GM19025 (cell line): ENCODE results near the gene PARP4.
"Not testable (repeated sequence)": the region's sequence is repeated elsewhere in the genome, so short reads cannot be mapped to it uniquely, and the experiment has no call there.

Source experiments
- ATAC-seq: cut with Tn5 transposase; IDR thresholded peaks from one replicate; pipeline ENCODE4 v1.9.1; 2021; ENCODE audit warnings: mild to moderate bottlenecking, low read depth, moderate library complexity; ENCODE audit not compliant: unreplicated experiment

Gene PARP4

DNA sequence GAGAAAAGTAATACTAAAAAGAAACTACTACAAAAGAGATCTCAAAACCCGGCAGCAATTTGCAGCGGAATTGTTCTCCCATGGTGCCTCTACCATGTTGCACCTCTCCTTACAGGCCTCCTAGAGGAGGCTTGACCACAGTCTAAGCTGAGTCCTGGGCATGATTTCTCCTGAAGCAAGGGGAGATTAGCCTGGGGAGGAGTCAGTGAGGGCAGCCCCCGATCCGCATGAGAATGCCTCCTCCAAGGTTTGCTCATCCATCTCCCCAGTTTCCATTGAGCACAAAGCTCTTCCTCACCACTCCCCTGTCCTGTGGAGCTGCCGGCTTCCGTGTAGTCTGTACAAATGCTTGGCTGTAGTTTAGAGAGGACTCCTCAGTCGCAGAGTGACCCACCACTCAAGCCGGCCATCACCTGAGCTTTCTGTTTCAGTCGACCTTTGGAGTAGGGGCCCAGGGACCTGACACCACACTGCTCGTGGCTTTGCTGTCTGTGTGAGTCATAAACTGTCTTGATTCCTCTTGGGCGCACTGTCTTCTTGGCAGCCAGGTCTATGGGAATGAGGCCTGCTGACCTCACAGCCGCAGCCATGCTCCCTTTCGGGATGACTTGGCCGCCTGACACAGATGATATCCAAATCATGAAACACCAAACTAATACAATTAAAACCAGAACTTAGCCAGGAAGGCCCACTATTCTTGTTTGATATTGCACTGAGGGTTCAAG, 130.9 kb downstream of the PARP4 start:
- ATAC-seq = no peak

DNA sequence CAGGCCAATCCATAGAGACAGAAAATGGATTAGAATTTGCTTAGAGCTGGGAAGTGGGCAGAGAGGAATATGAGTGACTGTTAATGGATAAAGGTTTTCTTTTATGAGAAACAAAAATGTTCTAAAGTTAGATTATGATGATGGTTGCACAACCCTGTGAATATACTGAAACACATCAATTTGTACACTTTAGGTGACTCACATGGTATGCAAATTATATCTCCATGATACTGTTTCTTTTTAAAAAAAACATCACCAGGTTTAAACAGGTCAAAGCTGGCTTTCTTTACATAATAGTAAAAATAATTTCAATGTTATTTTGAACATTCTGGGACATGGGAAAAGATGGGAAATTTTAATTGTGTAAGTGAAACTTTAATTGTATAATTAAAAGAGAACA, 131.7 kb downstream of the PARP4 start:
- not testable (repeated sequence) for ATAC-seq

DNA sequence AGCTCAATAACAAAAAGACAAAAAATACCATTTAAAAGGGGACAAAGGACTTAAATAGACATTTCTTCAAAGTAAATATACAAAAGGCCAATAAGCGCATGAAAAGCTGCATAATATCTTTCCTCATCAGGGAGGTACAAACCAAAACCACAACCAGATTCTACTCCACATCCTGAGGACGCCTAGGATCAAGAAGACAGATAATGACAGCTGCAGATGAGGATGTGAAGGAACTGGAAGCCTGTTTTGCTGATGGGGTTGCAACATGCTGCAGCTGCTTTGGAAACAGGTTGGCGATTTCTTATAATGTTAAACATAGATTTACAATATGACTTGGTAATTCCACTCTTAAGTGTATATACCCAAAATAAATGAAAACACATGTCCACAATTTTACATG, 132.4 kb downstream of the PARP4 start:
- not testable (repeated sequence) for ATAC-seq

DNA sequence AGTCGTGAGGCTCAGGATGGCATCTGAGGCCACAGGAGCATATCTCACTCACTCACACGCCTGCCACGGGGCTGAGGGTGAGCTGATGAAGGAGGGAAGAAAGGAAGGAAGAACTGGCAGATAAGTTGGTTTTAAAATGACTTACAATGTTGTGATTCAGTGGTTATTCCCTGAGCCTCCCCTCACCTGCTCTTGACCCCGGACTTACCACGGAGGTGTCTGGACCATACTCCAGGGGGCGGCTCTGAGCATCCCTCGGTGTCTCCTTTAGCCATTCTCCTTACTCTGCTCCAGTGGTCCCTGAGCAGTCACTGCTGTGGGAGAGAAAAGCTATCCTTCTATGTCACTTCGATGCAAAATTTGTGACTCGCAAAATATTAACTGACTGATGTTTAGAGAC, 141.3 kb downstream of the PARP4 start:
- ATAC-seq = not testable (repeated sequence)
